ENCODE results near the gene P3H2.

- TF ChIP-seq POLR2A (IDR thresholded peaks at IDR 0.05) = no peak
- no peak for TF ChIP-seq CTCF (IDR thresholded peaks at IDR 0.05)
Observed at GRCh38 chr3:190048932-190049441, 71.7 kb downstream of the P3H2 start.

All from stomach (tissue), 4 donors.